Kasumi-1 (cell line): ENCODE data around the gene HSFX4.
"Not testable (repeated sequence)": the region's sequence is repeated elsewhere in the genome, so short reads cannot be mapped to it uniquely, and the experiment has no call there.

ENCODE experiments used
- DNase-seq, 2 experiments: peaks; one replicate each; lab custom pipeline; 2025; lab: John Stamatoyannopoulos, UW

HSFX4 gene, protein sequence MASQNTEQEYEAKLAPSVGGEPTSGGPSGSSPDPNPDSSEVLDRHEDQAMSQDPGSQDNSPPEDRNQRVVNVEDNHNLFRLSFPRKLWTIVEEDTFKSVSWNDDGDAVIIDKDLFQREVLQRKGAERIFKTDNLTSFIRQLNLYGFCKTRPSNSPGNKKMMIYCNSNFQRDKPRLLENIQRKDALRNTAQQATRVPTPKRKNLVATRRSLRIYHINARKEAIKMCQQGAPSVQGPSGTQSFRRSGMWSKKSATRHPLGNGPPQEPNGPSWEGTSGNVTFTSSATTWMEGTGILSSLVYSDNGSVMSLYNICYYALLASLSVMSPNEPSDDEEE

DNA sequence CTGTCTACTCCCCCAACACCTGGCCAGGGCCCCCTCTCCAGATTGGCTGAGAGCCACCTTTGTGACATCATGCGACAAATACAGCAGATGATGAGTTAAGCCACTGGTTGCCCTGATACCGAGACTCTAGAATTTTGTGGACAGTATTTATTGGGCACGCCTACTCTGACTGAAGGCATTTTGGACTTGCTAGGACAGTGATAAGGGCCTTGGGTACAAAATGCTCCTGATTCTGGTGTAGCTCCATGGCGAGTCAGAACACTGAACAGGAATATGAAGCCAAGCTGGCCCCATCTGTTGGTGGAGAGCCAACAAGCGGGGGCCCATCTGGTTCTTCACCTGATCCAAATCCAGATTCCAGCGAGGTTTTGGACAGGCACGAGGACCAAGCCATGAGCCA lies at the start of gene HSFX4:
TSS of gene HSFX4 (plus strand) at position 174 of the 400 bp plus-strand sequence. CDS start at position 246, 72 bp downstream.
- not testable (repeated sequence) for DNase-seq

DNA sequence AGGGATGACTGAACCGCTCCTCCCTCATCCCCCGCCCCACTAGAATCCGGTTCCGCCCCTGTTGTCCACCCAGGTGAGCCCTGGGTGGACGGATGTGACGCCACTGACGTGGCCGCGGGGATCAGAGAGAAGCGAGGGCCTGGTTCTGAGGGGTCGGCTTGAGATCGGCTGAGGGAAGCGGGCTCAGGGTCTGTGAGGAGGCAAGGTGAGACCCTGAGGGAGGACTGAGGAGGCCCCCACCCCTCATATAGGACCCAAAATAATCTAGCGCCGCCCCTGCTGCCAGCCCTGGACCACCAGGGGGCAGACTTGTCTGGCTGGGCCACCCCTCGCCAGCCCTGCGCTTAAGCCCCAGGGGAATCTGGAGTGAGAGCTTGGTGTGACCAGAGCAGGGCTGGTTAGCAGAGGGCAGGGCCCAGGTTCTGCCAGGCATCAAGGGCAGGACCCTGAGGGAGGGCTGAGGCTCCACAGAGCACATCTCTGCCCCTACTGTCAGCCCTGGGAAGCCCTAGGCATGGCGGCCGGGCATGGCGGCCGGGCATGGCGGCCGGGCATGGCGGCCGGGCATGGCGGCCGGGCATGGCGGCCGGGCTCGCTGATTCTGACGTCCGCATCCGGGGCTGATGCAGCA lies 48.2 kb upstream of the HSFX4 start, which contains the start of gene MAGEA8:
TSS of gene MAGEA8 (plus strand) at position 103 of the 631 bp plus-strand sequence. CDS start 3,090 bp downstream, outside the sequence.
- no peak for DNase-seq

DNA sequence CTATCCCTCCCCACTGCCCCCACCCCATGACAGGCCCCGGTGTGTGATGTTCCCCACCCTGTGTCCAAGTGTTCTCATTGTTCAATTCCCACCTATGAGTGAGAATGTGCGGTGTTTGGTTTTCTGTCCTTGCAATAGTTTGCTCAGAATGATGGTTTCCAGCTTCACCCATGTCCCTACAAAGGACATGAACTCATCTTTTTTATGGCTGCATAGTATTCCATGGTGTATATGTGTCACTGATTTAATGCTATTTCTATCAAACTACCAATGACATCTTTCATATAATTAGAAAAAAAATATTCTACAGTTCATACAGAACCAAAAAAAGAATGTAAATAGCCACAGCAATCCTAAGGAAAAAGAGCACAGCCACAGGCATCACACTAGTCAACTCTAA lies 38.5 kb upstream of the HSFX4 start:
- DNase-seq = not testable (repeated sequence)

DNA sequence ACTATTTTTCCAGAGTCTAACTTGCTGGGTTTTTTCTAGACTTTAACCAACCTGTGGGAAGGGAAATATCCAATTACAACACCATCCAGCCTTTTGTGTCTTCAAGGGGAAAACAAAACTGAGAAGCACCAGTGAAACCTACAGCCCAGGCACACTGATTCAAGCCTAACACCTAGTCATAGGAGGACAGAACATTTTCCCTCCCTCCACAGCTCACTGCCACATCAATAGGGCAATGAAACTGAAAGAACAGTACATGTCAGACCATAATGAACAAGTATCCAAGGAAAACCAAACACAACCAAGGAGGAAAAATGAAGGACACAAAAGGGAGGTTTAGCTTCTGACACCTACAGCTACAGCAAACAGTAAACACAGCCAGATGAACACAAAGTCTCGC lies 30.8 kb upstream of the HSFX4 start:
- no peak for DNase-seq

DNA sequence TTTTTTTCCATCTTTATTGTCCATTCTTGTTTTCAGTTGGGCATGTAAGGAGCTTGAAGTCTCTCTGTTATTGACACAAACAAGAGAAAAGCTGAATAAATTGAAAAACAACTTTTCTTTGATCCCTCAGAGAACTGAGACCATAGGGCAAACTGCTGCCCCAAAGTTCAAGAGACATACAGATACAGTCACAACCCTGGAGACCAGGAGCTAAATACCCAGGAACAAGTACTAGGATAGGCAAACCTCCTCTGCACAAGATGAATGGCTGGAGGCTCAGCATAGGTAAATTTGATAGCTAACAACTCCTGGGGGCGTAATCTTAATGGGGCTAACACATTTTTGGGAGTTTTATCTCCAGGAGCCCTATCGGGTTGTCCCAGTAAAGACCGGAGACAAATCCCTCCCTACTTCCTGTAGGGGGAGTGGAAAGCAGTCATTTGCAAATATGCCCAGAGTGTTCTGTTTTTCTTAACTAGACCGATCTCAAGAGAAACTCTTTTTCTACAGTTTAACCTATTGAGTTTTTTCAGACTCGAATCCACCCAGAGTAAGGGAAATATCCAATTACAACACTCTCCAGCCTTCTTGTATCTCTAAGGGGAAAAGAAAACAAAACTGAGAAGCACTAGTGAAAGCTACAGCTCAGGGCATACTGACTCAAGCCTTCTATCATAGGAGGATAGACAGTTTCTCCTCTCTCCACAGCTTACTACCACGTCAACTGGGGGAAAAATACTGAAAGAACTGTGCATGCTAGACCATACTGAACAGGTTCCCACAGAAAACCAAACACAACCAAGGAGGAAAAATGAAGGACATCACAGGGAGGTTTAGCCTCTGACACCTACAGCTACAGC lies 25.3 kb upstream of the HSFX4 start:
- peak; percentile 6 to 8 for DNase-seq

DNA sequence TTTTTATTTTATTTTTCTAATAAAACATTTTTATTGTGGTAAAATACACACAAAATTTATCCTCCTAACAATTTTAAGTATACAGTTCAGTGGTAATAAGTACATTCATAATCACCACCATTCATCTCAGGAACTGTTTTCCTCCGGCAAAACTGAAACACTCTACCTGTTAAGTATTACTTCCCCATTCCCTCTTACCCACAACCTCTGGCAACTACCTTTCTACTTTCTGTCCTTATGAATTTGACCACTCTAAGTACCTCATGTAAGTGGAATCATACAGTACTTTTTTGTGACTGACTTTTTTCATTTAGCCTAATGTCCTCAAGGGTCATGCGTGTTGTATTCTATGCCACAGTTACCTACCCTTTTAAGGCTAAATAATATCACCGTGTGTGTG lies 21.1 kb upstream of the HSFX4 start:
- DNase-seq = no peak

DNA sequence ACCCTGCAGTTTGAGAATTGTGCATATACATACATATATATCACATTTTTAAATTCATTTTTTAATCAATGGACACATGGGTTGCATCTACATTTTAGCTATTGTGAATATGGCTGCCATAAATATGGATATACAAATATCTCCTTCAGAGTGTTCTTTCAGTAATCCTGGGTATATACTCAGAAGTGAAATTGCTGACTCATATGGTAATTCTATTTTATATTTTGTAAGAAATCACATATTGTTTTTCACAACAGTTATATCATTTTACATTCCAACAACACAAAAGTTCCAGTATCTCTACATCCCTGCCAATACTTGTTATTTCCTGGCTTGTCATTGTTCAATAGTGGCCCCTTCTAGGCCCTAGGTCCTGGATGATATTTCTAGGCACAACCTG lies 20.6 kb upstream of the HSFX4 start:
- DNase-seq = no peak

DNA sequence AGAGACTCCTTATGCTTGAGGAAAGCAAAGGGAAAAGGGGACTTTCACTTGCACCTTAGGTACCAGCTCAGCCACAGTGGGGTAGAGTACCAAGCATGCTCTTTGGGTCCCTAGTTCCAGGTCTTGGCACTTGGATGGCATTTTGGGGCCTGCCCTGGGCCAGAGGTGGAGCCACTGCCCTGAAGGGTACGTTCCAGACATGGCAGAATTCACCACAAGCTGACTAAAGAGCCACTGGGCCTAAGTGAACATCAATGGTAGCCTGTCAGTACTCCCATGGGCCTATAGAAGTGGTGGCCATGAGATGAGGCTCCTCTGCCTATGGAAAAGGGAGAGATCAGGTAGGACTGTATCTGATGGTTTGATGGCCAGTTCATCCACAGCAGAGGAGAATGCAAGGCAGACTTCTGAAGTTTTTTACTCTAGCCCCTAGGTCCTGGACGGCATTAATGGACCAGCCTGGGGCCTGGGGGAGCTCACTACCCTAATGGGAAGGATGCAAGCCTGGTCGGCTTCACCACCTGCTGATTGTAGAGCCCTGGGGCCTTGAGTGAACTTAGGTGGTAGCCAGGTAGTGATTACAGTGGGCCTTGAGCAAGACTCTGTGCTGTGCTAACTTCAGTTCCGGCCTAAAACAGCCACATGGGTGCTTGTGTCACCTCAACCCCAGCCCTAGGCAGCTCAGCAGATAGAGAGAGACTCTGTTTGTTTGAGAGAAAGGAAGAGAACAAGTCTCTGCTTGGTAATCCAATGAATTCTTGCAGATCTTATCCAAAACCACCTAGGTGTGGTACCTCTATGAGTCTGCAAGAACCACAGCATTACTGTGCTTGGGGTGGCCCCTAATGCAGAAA lies 19.8 kb upstream of the HSFX4 start:
- no peak for DNase-seq

DNA sequence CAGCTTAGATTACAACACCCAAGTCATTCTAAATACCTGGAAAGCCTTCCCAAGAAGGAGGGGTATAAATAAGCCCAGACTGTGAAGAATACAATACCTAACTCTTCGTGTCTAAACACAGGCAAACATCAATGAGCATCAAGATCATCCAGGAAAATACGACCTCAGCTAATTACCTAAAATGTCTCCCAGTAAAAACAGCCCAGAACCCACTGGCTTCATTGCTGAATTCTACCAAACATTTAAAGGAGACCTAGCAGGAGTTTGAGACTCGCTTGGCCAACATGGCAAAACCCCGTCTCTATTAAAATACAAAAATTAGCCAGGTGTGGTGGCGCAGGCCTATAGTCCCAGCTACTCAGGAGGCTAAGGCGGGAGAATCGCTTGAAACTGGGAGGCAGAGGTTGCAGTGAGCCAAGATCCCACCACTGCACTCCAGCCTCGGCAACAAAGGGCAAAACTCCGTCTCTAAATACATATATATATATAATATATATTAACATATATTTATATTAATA lies 19.1 kb upstream of the HSFX4 start:
- no peak for DNase-seq

DNA sequence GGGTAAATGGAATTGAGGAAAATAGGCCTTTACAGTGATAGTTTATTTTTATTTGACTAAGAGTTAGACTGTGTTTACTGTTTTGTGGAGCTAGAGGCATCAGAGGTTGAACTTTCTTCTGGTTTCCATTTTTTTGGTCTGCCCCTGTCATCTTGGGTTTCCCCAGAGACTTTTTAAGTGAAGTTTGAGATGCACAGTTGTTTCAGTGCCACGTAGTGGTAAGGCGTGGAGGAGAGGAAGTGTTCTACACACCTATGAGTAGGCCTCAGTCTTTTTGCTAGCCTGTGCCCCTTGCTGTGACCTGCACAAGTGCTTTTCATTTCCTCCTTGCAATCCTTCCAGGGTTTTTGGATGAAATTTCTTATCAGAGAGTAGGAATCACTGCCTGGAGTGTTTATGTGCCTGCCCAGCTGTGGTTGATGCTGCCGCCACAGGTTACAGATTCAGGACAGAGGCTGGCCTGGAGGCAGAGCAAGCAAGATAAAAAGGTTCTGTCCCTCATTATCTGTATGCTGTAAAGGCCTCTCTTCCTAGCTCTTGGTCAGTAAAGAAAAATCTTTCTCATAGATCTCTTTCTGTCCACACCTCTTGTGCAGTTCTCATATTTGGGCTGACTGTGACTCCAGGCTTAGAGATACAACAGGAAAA lies 12.5 kb upstream of the HSFX4 start:
- no peak for DNase-seq

DNA sequence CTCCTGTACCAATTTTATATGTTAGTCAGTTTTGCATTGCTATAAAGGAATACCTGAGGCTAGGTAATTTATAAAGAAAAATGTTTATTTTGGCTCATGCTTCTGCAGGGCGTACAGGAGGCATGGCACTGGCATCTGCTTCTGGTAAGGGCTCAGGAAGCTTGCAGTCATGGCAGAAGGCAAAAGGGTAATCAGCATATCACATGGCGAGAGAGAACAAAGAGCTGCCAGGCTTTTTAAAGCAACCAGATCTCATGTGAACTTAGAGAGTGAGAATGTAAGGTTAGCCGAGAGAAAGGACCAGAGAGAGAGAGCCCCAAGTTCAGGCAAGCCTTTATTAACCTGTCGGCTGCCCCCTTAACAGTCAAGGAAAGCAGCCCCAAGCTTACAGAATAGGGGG lies 5.5 kb upstream of the HSFX4 start:
- DNase-seq = not testable (repeated sequence)

DNA sequence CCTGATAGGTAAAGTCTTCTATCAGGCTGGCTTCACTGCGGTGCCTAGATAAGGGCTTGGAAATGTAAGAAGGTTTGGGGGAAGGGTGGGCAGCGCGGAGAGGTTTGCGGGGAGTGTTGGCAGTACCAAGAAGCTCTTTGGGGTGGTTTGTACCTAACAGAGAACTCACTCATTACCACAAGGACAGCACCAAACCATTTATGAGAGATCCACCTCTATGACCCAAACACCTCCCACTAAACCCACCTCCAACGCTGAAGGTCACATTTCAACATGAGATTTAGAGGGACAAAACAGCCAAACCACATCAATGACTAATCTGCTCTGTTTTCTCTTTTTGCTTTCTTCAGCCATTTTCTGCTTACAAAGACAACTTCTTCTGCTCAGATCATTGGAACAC lies 4.9 kb upstream of the HSFX4 start:
- not testable (repeated sequence) for DNase-seq

DNA sequence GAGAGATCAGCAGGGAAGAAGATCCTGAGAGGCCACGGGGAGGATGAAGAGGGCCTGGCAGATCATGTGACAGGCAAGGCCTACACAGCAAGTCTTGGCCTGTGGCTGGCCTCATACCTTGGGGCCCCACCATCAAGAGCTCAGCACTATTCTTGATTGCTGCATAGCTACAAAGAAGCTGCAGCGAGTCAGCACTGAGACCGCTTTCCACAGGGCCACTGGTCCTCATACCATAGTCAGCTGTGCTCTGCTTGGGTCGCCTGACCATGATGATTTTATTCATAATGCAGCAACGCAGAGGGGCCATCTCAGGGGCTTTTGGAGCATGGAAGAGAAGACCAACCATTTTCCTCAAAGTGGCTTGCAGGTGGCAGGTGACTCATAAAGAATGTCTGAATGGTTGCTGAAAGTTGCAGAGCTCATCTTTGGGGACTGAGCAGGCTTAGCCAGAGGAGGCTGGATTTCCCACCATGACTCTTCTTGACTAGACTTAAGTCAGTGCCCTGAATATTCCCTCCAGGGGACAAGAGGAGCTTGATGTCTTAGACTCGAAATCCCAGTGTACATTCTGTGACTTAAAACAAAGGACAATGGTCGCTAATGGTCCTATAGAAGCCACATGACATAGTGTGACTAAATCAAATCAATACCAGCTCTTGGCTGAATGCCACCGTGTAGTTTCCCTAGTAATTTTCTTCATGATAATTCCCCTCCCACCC lies 2.0 kb upstream of the HSFX4 start:
- DNase-seq = not testable (repeated sequence)

DNA sequence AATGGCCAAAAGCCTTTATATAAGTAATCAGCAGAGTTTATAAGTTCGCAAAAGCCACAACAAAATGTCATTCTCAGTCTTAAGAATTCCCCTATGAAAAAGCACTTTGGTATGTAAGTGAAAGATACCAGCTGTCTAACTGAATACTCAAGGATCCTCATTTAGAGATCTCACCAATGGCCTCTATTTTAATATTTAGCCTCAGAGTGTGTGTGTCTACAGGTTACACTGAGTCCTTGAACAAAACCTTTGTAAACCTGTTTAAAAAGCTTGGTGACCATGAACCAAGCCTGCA lies 1.5 kb upstream of the HSFX4 start:
- not testable (repeated sequence) for DNase-seq

DNA sequence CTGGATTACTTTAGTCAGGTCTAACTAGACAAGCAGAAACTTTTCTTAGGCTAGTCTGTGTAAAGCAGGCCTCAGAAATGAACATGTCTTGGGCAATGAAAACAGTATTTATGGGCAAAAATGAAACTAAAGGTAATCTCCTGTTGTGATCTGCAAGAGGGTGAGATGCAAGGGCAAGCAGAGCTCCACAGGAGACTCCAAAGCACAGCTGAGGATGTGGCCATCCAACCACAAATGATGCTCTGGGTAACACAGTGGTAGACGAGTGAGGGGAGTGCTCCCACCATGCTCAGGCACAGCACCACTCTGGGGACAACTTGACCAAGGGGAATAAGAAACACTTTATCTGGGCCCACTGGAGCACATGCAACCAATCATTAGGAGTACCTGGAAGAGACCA lies 738 bp upstream of the HSFX4 start:
- not testable (repeated sequence) for DNase-seq

DNA sequence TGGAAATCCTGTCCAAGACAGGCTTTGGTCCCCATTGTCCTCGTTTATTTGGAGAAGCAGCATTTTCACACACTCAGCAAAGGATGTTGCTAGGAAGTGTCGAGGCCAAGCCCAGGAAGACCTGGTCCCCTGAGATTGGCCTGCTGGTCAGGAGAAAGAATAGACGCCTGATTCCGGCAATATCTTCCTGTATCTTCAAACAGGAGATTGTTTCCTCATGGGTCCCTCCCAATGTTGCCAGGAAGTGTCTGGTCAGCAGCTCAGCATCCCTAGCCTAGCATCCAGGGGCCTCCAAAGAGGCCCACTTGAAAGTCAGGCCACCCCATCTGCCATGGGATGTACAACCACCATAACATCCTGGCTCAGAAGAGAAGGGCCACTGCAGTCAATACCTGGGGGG lies 2.0 kb downstream of the HSFX4 start:
- not testable (repeated sequence) for DNase-seq

DNA sequence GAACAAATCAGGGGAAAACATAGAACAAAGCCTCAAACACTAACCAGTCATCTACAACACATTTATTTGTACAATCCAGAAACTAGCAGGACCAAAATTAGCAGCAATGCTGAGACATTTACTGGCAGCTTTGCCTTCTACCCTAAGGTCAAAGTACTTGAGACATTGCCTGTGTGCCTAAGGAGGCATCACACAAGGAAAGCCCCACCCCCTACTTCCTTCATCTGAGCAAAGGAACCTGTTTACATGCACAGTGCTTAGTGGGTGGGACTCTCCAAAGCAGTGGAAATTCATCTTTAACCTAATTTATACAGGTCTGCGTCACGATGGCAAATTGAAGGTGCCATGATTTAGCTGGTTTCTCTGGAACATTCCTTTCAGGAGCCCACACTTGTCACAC lies 2.8 kb downstream of the HSFX4 start:
- not testable (repeated sequence) for DNase-seq

DNA sequence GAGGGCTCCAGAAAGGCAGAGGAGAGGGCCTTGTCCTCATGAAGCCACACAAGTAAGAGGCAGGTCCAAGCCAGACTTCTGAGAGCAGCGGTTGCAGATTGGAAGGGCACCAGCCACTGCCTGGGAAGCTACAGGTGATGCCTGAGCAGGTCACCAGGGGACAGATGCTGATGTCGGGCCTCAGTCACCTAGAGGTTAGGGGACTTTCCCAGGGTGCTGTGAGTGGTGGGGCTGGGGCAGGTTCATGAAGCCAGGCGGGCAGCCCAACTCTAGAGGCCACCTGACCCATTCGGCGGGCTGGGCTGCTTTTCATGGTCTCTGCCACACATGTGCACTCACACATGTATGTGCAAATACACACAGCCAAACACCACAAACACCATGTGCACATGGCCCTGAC lies 3.6 kb downstream of the HSFX4 start:
- not testable (repeated sequence) for DNase-seq

DNA sequence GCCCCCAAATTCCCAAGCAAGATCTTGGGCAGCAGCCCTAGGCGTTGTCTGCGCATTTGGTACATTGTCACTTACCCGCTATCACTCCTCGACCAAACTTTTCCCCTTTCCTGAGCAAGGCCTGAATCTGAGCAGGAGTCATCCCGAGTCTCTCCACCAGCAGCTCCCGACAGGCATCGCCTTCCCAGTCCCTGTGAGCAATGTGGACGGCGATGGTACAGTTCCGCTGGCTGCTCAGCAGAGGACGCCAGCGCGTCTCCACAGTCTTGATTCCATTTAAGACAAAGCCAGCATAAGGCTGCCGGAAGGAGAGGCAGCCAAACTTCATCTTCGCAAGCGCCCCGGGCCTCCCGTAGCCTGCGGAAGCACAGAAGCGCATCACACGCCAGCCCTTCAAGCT lies 4.2 kb downstream of the HSFX4 start:
- DNase-seq = not testable (repeated sequence)

DNA sequence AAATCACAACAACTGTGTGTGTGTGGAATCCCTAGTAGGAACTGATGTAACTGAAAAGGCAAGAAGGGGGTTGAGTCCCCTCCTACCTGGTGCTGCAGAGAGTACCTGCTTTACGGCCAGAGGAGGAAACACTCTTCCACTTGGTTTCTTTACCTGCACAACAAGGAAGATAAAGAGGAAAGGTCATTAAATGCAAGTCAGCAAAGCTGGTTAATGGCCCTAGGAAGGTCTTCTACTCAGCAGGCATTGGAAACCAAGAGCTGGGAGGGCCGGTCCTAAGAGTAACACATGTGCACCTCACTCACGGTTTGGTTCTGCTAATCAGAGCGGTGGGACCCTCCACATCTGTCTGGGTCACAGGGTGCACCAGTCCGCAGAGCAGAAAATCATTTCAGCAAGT lies 8.0 kb downstream of the HSFX4 start:
- not testable (repeated sequence) for DNase-seq
